ENCODE measurements around the gene CAPRIN2.

CAPRIN2 gene

DNA sequence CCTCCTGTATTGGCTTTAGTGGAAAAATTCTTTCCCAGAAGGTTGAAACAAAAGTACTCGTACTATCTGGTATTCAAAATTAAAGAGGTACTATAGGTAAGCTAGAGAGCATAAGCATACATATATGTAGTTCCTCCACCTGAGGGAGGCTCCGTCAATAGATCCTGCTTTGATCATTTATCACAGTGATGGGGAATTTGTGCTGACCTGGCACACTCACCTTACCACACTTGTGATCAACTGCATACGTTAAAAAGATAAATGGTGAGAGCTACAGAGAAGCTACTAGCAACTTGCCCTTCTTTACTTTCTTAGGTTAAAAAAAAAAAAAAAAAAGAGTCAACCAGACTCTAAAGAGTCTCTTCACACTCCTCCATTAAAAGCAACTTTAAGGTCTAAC is 2.5 kb downstream of the CAPRIN2 start:
- no peak for DNase-seq (ENCODE audit: low read depth)
- TF ChIP-seq CTCF (conservative IDR thresholded peaks at IDR 0.05; ENCODE audit: low read length): no peak
- no peak overlapping the region for H3K4me3 ChIP-seq (ENCODE audit: low read length)

DNA sequence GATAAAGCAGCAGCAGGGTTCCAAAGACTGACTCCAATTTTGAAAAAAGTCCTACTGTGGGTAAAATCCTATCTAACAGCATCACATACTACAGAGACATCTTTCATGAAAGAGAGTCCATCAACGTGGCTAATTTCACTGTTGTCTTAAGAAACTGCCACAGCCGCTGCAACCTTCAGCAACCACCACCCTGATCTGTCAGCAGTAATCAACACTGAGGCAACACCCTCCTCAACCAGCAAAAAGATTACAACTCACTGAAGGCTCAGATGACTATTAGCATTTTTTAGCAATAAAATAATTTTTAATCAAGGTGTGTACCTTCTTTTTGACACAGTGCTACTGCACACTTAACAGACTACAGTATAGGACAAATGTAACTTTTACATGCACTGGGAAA is 6.6 kb downstream of the CAPRIN2 start:
- no peak overlapping the region for H3K4me3 ChIP-seq (ENCODE audit: low read length)
- no peak for DNase-seq (ENCODE audit: low read depth)
- no peak for TF ChIP-seq CTCF (conservative IDR thresholded peaks at IDR 0.05; ENCODE audit: low read length)

- TF ChIP-seq CTCF (conservative IDR thresholded peaks at IDR 0.05; ENCODE audit: low read length): no peak
- no peak overlapping the region for H3K4me3 ChIP-seq (ENCODE audit: low read length)
- no peak for DNase-seq (ENCODE audit: low read depth)
Observed at GRCh38 chr12:30746190-30746589, 8.6 kb downstream of the CAPRIN2 start.

DNA sequence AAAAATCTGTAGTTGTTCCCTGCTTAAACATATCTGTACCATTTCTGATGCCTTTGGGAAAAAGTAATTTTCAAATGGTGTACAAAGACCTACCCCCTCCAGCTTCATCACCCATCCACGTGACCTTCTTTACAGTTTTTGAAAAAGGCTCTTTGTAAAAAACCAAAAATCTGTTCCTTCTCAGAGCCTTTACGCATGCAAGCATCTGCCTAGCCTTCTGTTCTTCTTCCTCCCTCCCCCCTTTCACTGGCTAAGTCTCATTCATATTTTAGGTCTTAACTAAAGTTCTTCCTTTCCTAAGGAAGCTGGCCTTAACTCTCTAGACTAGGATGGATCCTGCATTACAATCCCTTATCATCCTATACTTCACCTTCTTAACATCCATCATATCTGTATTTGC is 10.4 kb downstream of the CAPRIN2 start:
- no peak for TF ChIP-seq CTCF (conservative IDR thresholded peaks at IDR 0.05; ENCODE audit: low read length)
- no peak overlapping the region for H3K4me3 ChIP-seq (ENCODE audit: low read length)
- no peak for DNase-seq (ENCODE audit: low read depth)

GRCh38 chr12:30740274-30740673 is 14.5 kb downstream of the CAPRIN2 start:
- no peak for TF ChIP-seq CTCF (conservative IDR thresholded peaks at IDR 0.05; ENCODE audit: low read length)
- DNase-seq (ENCODE audit: low read depth): no peak
- no peak overlapping the region for H3K4me3 ChIP-seq (ENCODE audit: low read length)

- no peak for TF ChIP-seq CTCF (conservative IDR thresholded peaks at IDR 0.05; ENCODE audit: low read length)
- DNase-seq (ENCODE audit: low read depth): no peak
- H3K4me3 ChIP-seq (ENCODE audit: low read length): no peak overlapping the region
Observed at GRCh38 chr12:30739020-30739419, 15.7 kb downstream of the CAPRIN2 start.

GRCh38 chr12:30732954-30733637 is 21.7 kb downstream of the CAPRIN2 start:
- no peak for DNase-seq (ENCODE audit: low read depth)
- H3K4me3 ChIP-seq (ENCODE audit: low read length): no peak overlapping the region
- TF ChIP-seq CTCF (conservative IDR thresholded peaks at IDR 0.05; ENCODE audit: low read length): no peak
